Panc1 (cell line): Measurements from ENCODE around the gene RBM24. TPM values are rescaled to one million over a fixed set of nuclear protein-coding genes. Genes with fewer than 3 reads are reported as not detected.

Experiments
- ATAC-seq: fragments of 200-7000 bp; cut with Tn5 transposase; 2 replicates; pipeline ENCODE4 v1.9.1; 2020; ENCODE audit warnings: mild to moderate bottlenecking, moderate library complexity
- BruUV-seq: library from RNA; stranded (reverse); fragments of 400-500 nt; replicated peaks from 2 replicates; lab custom pipeline; 2021; lab: Mats Ljungman, UMichigan
- CTCF ChIA-PET: fragments of 300-600 bp; sonication (Branson Sonifier 250); formaldehyde crosslinking; loops from one replicate; lab custom pipeline; 2022; ENCODE audit warnings: antibody characterized with exemption; lab: Charles Lee
- POLR2A ChIA-PET: fragments of 300-600 bp; sonication (Branson Sonifier 250); formaldehyde crosslinking; loops from one replicate; lab custom pipeline; 2022; ENCODE audit warnings: antibody characterized with exemption; lab: Charles Lee
- DNase-seq: peaks from one replicate; pipeline ENCODE4 v3.0.0-alpha.2; 2010; ENCODE audit warnings: low read depth, low spot score
- H3K27ac ChIP-seq: 2 replicates; pipeline ENCODE4 v1.5.1; 2011; ENCODE audit warnings: mild to moderate bottlenecking, low read length, inconsistent platforms
- H3K27me3 ChIP-seq: fragments of 200-500 bp; sonication (Bioruptor generic); 2 replicates; pipeline ENCODE4 v1.6.0; 2014; ENCODE audit warnings: low read length, inconsistent platforms; ENCODE audit not compliant: control insufficient read depth, insufficient read depth
- H3K36me3 ChIP-seq: fragments of 200-500 bp; sonication (Bioruptor generic); 2 replicates; pipeline ENCODE4 v1.5.1; 2014; ENCODE audit warnings: inconsistent platforms, mild to moderate bottlenecking, low read length, moderate library complexity; ENCODE audit not compliant: control insufficient read depth, insufficient read depth
- H3K4me1 ChIP-seq: 2 replicates; pipeline ENCODE4 v1.5.1; 2011; ENCODE audit warnings: inconsistent platforms, mild to moderate bottlenecking, low read length, moderate library complexity; ENCODE audit not compliant: control insufficient read depth, insufficient read depth
- H3K4me3 ChIP-seq, 2 experiments: 2 replicates each; pipeline ENCODE4 v1.5.1; 2011 to 2012; ENCODE audit warnings: low read depth in 2 of 2, low read length in 2 of 2, mild to moderate bottlenecking in 2 of 2, inconsistent platforms in 1 of 2, moderate library complexity in 1 of 2
- H3K9me3 ChIP-seq: fragments of 200-500 bp; sonication (Bioruptor generic); 2 replicates; pipeline ENCODE4 v1.5.1; 2014; ENCODE audit warnings: low read depth, mild to moderate bottlenecking, inconsistent platforms, low read length, moderate library complexity; ENCODE audit not compliant: control insufficient read depth, insufficient read depth
- POLR2AphosphoS5 ChIP-seq: IDR thresholded peaks from 2 replicates; pipeline ENCODE4 v1.6.1; 2012; ENCODE audit warnings: mild to moderate bottlenecking, low read depth, low read length, moderate library complexity
- REST ChIP-seq, 2 experiments: IDR thresholded peaks; 2 replicates each; pipeline ENCODE4 v1.6.1; 2011 to 2012; ENCODE audit warnings: low read depth in 2 of 2, control low read depth in 1 of 2, low read length in 1 of 2, mild to moderate bottlenecking in 1 of 2, moderate library complexity in 1 of 2; ENCODE audit not compliant: insufficient read depth in 1 of 2
- SIN3A ChIP-seq: IDR thresholded peaks from 2 replicates; pipeline ENCODE4 v1.6.1; 2012; ENCODE audit warnings: low read depth, mild to moderate bottlenecking, low read length, moderate library complexity, borderline replicate concordance; ENCODE audit not compliant: insufficient read depth
- TCF7L2 ChIP-seq: IDR thresholded peaks from 2 replicates; pipeline ENCODE4 v1.6.1; 2011; ENCODE audit warnings: mild to moderate bottlenecking, low read depth, low read length, inconsistent platforms
- in situ Hi-C: cut with HindIII; loops from 2 replicates; pipeline ENCODE4 v1.10.0; 2016; ENCODE audit warnings: low sequenced_read_pairs, low pct_unique_long_range_greater_than_20kb
- intact Hi-C: fragments of 100-400 bp; cut with micrococcal nuclease; formaldehyde crosslinking; loops from one replicate; pipeline ENCODE4 v1.10.0; 2022; ENCODE audit not compliant: unreplicated experiment
- total RNA-seq: library from RNA; stranded (reverse); gene quantifications from one replicate; pipeline ENCODE4 v1.2.1, GENCODE V29; 2021; ENCODE audit not compliant: unreplicated experiment
- TF ChIP-seq, protein P1 (sequence below): fragments of 450-650 bp; IDR thresholded peaks from 2 replicates; pipeline ENCODE4 v1.5.1; 2017; ENCODE audit warnings: mild to moderate bottlenecking

Gene RBM24
- total RNA-seq, 1 experiment from 2014 or later, result 23.0 TPM

GRCh38 chr6:17289630-17290061 is 8.5 kb downstream of the RBM24 start:
- no peak overlapping the region for H3K4me3 ChIP-seq
- ChIA-PET CTCF (no interaction called here), POLR2A (no interaction called here)
- TF ChIP-seq TCF7L2 (no peak), REST (IDR thresholded peaks at IDR 0.05; ENCODE audit: insufficient read depth in 1 of 2, low read depth in 2 of 2, low read length in 1 of 2) (no peak), POLR2AphosphoS5 (no peak), SIN3A (no peak)
- TF ChIP-seq, protein P1, sequence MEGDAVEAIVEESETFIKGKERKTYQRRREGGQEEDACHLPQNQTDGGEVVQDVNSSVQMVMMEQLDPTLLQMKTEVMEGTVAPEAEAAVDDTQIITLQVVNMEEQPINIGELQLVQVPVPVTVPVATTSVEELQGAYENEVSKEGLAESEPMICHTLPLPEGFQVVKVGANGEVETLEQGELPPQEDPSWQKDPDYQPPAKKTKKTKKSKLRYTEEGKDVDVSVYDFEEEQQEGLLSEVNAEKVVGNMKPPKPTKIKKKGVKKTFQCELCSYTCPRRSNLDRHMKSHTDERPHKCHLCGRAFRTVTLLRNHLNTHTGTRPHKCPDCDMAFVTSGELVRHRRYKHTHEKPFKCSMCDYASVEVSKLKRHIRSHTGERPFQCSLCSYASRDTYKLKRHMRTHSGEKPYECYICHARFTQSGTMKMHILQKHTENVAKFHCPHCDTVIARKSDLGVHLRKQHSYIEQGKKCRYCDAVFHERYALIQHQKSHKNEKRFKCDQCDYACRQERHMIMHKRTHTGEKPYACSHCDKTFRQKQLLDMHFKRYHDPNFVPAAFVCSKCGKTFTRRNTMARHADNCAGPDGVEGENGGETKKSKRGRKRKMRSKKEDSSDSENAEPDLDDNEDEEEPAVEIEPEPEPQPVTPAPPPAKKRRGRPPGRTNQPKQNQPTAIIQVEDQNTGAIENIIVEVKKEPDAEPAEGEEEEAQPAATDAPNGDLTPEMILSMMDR, result no peak
- intact Hi-C loops (loop anchor here (10.0 kb wide), 2 partner anchors 105 to 295 kb away; partner anchors contain the start of gene CAP2), in situ Hi-C loops (no loop called here)
- DNase-seq, result no peak
- no peaks in the 10 kb centered on the region for H3K9me3 ChIP-seq
- no TSS peak for BruUV-seq
- H3K27me3 ChIP-seq, result no peaks in the 10 kb centered on the region
- no peaks in the 10 kb centered on the region for H3K4me1 ChIP-seq
- no peak overlapping the region for H3K27ac ChIP-seq
- H3K36me3 ChIP-seq, result peaks cover 17% of the 10 kb centered on the region
- ATAC-seq, result no peak

- no peak for TF ChIP-seq REST (IDR thresholded peaks at IDR 0.05; ENCODE audit: insufficient read depth in 1 of 2, low read depth in 2 of 2, low read length in 1 of 2)
- TF ChIP-seq POLR2AphosphoS5, result no peak
- Histone ChIP-seq H3K27ac (no peak overlapping the region), H3K27me3 (no peaks in the 10 kb centered on the region), H3K36me3 (peaks cover 15% of the 10 kb centered on the region), H3K4me1 (no peaks in the 10 kb centered on the region), H3K9me3 (no peaks in the 10 kb centered on the region), H3K4me3 (no peak overlapping the region)
- POLR2A ChIA-PET, result interaction anchor here (0.6 kb wide), 2 partner anchors 288 to 297 kb away, joined by 3 to 7 read pairs; no protein-coding TSS in a partner anchor
- no TSS peak for BruUV-seq
- intact Hi-C loops (no loop called here), in situ Hi-C loops (no loop called here)
- ATAC-seq (no peak), DNase-seq (no peak)
- CTCF ChIA-PET, result no interaction called here
These were observed 10.6 kb downstream of the RBM24 start for GRCh38 chr6:17291778-17292177.
